Measurements from ENCODE around the gene SULT1C3.

DNA sequence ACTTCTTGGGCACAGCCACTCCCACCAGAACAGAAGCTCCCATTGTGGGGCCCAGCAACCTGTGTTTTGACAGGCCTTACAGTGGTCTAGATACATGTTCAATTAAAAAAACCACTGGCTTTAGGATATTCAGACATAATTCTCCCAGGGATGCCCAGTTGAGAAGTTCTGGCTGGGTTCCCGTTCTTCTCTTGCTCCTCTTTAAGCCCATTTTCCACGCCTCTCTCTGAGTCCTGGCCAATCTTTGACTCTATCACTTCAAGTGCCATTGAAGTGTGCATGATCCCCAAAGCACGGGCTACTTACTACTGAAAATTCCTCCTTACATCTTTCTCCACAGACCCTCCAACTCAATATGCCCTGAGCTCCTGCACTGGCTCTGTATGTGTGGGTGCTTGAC is 17.5 kb upstream of the SULT1C3 start:
- no peak for TF ChIP-seq MAZ (IDR thresholded peaks at IDR 0.05; ENCODE audit: borderline replicate concordance, low read depth, low read length)
- TF ChIP-seq, protein P1, sequence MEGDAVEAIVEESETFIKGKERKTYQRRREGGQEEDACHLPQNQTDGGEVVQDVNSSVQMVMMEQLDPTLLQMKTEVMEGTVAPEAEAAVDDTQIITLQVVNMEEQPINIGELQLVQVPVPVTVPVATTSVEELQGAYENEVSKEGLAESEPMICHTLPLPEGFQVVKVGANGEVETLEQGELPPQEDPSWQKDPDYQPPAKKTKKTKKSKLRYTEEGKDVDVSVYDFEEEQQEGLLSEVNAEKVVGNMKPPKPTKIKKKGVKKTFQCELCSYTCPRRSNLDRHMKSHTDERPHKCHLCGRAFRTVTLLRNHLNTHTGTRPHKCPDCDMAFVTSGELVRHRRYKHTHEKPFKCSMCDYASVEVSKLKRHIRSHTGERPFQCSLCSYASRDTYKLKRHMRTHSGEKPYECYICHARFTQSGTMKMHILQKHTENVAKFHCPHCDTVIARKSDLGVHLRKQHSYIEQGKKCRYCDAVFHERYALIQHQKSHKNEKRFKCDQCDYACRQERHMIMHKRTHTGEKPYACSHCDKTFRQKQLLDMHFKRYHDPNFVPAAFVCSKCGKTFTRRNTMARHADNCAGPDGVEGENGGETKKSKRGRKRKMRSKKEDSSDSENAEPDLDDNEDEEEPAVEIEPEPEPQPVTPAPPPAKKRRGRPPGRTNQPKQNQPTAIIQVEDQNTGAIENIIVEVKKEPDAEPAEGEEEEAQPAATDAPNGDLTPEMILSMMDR (IDR thresholded peaks at IDR 0.05) = no peak
- no peak for TF ChIP-seq CHD2 (IDR thresholded peaks at IDR 0.05; ENCODE audit: low read length, partially characterized antibody)
- TF ChIP-seq, protein P2, sequence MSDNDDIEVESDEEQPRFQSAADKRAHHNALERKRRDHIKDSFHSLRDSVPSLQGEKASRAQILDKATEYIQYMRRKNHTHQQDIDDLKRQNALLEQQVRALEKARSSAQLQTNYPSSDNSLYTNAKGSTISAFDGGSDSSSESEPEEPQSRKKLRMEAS (IDR thresholded peaks at IDR 0.05) = no peak
- no peak for TF ChIP-seq ESRRA (IDR thresholded peaks at IDR 0.05; ENCODE audit: borderline replicate concordance, low read length)
- no peak for TF ChIP-seq POLR2A (IDR thresholded peaks at IDR 0.05; ENCODE audit: low read length)
- no peak for TF ChIP-seq USF2 (IDR thresholded peaks at IDR 0.05)
- no peak for TF ChIP-seq EP300 (IDR thresholded peaks at IDR 0.05)
- no peak for TF ChIP-seq RAD21 (conservative IDR thresholded peaks at IDR 0.05 in 1 of 2, IDR thresholded peaks at IDR 0.05 in 1 of 2)
- TF ChIP-seq POLR2AphosphoS2 (conservative IDR thresholded peaks at IDR 0.05; ENCODE audit: low read length) = no peak
- TF ChIP-seq, protein P3, sequence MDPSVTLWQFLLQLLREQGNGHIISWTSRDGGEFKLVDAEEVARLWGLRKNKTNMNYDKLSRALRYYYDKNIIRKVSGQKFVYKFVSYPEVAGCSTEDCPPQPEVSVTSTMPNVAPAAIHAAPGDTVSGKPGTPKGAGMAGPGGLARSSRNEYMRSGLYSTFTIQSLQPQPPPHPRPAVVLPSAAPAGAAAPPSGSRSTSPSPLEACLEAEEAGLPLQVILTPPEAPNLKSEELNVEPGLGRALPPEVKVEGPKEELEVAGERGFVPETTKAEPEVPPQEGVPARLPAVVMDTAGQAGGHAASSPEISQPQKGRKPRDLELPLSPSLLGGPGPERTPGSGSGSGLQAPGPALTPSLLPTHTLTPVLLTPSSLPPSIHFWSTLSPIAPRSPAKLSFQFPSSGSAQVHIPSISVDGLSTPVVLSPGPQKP (IDR thresholded peaks at IDR 0.05; ENCODE audit: low read depth, low read length) = no peak
- TF ChIP-seq PHF8 (IDR thresholded peaks at IDR 0.05; ENCODE audit: borderline replicate concordance, low read depth) = no peak
- TF ChIP-seq, protein P4, sequence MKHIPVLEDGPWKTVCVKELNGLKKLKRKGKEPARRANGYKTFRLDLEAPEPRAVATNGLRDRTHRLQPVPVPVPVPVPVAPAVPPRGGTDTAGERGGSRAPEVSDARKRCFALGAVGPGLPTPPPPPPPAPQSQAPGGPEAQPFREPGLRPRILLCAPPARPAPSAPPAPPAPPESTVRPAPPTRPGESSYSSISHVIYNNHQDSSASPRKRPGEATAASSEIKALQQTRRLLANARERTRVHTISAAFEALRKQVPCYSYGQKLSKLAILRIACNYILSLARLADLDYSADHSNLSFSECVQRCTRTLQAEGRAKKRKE (CRISPR knock-in tag; IDR thresholded peaks at IDR 0.05; ENCODE audit: low read depth) = no peak
- TF ChIP-seq MAFK (IDR thresholded peaks at IDR 0.05; ENCODE audit: partially characterized antibody) = no peak

Measured in A549 (cell line).